SU-DHL-6 (cell line): ENCODE measurements around the gene FAM81A.

ENCODE experiments used
- H2AFZ ChIP-seq: fragments of 200-600 bp; sonication (generic); 2 replicates; pipeline ENCODE4 v1.6.1; 2014; ENCODE audit warnings: low read depth, mild to moderate bottlenecking, moderate library complexity, mixed read lengths, antibody characterized with exemption, low read length; ENCODE audit not compliant: severe bottlenecking
- H3F3A ChIP-seq: fragments of 200-600 bp; shearing (Covaris generic); 2 replicates; pipeline ENCODE4 v1.6.0; 2016; ENCODE audit warnings: antibody characterized with exemption, mild to moderate bottlenecking; ENCODE audit not compliant: insufficient read depth
- H3K27ac ChIP-seq: fragments of 200-600 bp; sonication (generic); 2 replicates; pipeline ENCODE4 v1.5.1; 2016; ENCODE audit warnings: low read depth, mild to moderate bottlenecking, low read length, moderate library complexity, mixed read lengths
- H3K27me3 ChIP-seq: fragments of 200-600 bp; sonication (generic), shearing (Covaris generic); 2 replicates; pipeline ENCODE4 v1.6.0; 2014; ENCODE audit warnings: mild to moderate bottlenecking, low read length
- H3K36me3 ChIP-seq: fragments of 200-600 bp; sonication (generic); 2 replicates; pipeline ENCODE4 v1.6.1; 2014; ENCODE audit warnings: mild to moderate bottlenecking, low read length, mixed read lengths
- H3K4me2 ChIP-seq: fragments of 300-600, 200-600 bp; shearing (Covaris generic), sonication (generic); 2 replicates; pipeline ENCODE4 v1.6.0; 2014; ENCODE audit warnings: low read length, low read depth, mild to moderate bottlenecking; ENCODE audit not compliant: poor library complexity, severe bottlenecking
- H3K4me3 ChIP-seq: fragments of 200-600 bp; sonication (generic); 2 replicates; pipeline ENCODE4 v1.5.1; 2014; ENCODE audit warnings: antibody characterized with exemption, low read length, mild to moderate bottlenecking, mixed read lengths; ENCODE audit not compliant: insufficient read depth, poor library complexity, severe bottlenecking
- H3K79me2 ChIP-seq: fragments of 200-600 bp; sonication (generic); 2 replicates; pipeline ENCODE4 v1.6.1; 2014; ENCODE audit warnings: mild to moderate bottlenecking, low read length, moderate library complexity; ENCODE audit not compliant: insufficient read depth
- H3K9ac ChIP-seq: fragments of 200-600 bp; sonication (generic); 2 replicates; pipeline ENCODE4 v1.7.0; 2014; ENCODE audit warnings: mild to moderate bottlenecking, low read length
- H3K9me2 ChIP-seq: fragments of 200-600 bp; sonication (generic); replicated peaks from 2 replicates; pipeline ENCODE4 v1.6.1; 2014; ENCODE audit warnings: low read length; ENCODE audit not compliant: insufficient read depth
- H3K9me3 ChIP-seq: fragments of 200-600 bp; sonication (generic); 2 replicates; pipeline ENCODE4 v1.6.1; 2014; ENCODE audit warnings: low read length, mixed read lengths; ENCODE audit not compliant: insufficient read depth
- H4K20me1 ChIP-seq: fragments of 200-600 bp; sonication (generic); 2 replicates; pipeline ENCODE4 v1.6.1; 2014; ENCODE audit warnings: low read depth, mild to moderate bottlenecking, antibody characterized with exemption, low read length, moderate library complexity, mixed read lengths
- EZH2phosphoT487 ChIP-seq: fragments of 200-600 bp; sonication (generic), shearing (Covaris generic); conservative IDR thresholded peaks from 2 replicates; pipeline ENCODE4 v1.6.1; 2018; ENCODE audit warnings: mild to moderate bottlenecking, antibody characterized with exemption, low read length, moderate library complexity, mixed read lengths
- TF ChIP-seq, protein P1 (sequence below): fragments of 200-600 bp; sonication (generic); IDR thresholded peaks from one replicate; pipeline ENCODE4 v1.5.1; 2017; ENCODE audit warnings: antibody characterized with exemption, mild to moderate bottlenecking, low read length, moderate library complexity; ENCODE audit not compliant: insufficient read depth, poor library complexity, severe bottlenecking

The FAM81A gene

DNA sequence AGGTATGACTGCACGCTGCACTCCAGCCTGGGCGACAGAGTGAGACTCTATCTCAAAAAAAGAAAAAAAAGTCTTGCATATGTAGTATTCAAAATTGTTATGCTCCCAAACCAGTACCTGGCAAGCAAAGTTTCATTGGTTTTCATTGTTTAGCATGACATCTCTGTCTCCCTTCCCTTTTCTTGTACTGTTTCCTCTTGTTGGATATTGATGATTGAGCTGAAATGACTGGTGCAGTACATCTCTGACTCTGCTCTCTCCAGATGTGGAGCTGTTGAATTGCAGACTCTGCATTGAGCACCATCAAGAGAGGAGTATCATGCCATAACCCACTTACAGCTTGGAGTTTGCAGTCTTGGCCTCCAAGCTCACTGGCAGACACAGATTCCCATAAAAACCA is 77.2 kb downstream of the FAM81A start:
- no peaks in the 10 kb centered on the region for H3K9me2 ChIP-seq
- H3K79me2 ChIP-seq, result no peaks in the 10 kb centered on the region
- peaks cover 23% of the 10 kb centered on the region; the same call in 1 of the 2 replicates for H3F3A ChIP-seq
- peak overlapping the region; percentile 24; the same call in 1 of the 2 replicates for H3K27ac ChIP-seq
- H2AFZ ChIP-seq, result no peak overlapping the region
- TF ChIP-seq, protein P1, sequence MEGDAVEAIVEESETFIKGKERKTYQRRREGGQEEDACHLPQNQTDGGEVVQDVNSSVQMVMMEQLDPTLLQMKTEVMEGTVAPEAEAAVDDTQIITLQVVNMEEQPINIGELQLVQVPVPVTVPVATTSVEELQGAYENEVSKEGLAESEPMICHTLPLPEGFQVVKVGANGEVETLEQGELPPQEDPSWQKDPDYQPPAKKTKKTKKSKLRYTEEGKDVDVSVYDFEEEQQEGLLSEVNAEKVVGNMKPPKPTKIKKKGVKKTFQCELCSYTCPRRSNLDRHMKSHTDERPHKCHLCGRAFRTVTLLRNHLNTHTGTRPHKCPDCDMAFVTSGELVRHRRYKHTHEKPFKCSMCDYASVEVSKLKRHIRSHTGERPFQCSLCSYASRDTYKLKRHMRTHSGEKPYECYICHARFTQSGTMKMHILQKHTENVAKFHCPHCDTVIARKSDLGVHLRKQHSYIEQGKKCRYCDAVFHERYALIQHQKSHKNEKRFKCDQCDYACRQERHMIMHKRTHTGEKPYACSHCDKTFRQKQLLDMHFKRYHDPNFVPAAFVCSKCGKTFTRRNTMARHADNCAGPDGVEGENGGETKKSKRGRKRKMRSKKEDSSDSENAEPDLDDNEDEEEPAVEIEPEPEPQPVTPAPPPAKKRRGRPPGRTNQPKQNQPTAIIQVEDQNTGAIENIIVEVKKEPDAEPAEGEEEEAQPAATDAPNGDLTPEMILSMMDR, result no peak
- TF ChIP-seq EZH2phosphoT487, result no peak
- no peak overlapping the region for H3K4me2 ChIP-seq
- H4K20me1 ChIP-seq, result no peaks in the 10 kb centered on the region
- peaks cover 8% of the 10 kb centered on the region; the same call in 1 of the 2 replicates for H3K36me3 ChIP-seq
- no peak overlapping the region for H3K9ac ChIP-seq
- H3K27me3 ChIP-seq, result no peaks in the 10 kb centered on the region
- no peaks in the 10 kb centered on the region for H3K9me3 ChIP-seq
- H3K4me3 ChIP-seq, result no peak overlapping the region

DNA sequence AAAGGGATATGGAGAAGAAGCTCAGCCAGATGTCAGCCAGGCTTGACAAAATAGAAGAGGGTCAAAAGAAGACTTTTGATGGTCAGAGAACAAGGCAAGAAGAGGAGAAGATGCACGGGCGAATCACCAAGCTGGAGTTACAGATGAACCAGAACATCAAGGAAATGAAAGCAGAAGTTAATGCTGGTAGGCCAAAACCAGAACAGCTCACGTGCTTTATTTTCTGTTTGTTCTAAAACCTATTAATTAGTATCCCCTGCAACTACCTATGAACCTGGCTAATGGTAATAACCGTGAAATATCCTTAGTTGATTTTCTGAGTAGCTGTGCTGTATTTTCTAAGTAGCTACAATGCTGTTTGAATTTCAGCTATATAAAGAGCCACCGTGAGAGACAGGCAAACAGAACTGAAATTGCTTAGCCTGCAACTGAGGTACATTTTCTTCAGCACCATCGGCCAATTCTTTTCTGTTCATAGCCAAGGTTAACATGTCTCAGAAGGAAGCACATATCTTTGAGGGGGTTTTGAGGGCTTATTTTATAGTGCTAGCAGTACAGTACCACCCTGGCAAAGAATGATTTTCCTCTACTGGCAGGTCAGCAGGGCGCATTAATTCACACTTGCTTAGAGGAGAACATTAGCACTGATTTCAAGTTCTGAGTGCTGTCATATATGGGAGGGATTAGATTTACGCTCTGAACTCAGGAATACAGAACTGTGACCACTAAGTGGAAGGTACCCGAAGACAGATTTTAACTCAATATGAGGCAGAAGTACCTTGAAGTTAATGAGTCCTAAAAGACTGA is 78.9 kb downstream of the FAM81A start:
- H3K4me3 ChIP-seq, result no peak overlapping the region
- H3K36me3 ChIP-seq, result peaks cover 20% of the 10 kb centered on the region; the same call in 1 of the 2 replicates
- peak overlapping the region; percentile 80 for H2AFZ ChIP-seq
- H3K27ac ChIP-seq, result peak overlapping the region; percentile 78
- no peaks in the 10 kb centered on the region for H3K27me3 ChIP-seq
- H3K9me2 ChIP-seq, result no peaks in the 10 kb centered on the region
- peak overlapping the region; percentile 46 for H3K9ac ChIP-seq
- no peaks in the 10 kb centered on the region for H4K20me1 ChIP-seq
- H3K9me3 ChIP-seq, result no peaks in the 10 kb centered on the region
- peaks cover 32% of the 10 kb centered on the region for H3F3A ChIP-seq
- TF ChIP-seq, protein P1, result no peak
- TF ChIP-seq EZH2phosphoT487, result no peak
- H3K4me2 ChIP-seq, result peak overlapping the region; percentile 72
- H3K79me2 ChIP-seq, result no peaks in the 10 kb centered on the region

DNA sequence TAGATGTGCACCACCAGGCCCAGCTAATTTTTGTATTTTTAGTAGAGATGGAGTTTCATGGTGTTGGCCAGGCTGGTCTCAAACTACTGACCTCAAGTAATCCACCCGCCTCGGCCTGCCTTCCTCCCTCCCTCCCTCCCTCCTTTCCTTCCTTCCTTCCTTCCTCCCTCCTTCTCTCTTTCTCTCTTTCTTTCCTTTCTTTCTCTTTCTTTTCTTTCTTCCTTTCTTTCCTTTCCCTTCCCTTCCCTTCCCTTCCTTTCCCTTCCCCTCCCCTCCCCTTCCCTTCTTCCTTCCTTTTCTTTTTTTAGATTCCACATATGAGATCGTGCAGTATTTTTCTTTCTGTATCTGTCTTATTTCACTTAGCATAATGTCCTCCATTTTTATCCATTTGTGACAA is 81.3 kb downstream of the FAM81A start:
- Histone ChIP-seq H4K20me1 (no peaks in the 10 kb centered on the region), H3K9ac (no peak overlapping the region), H3K4me2 (no peak overlapping the region), H2AFZ (no peak overlapping the region), H3K27ac (no peak overlapping the region), H3K79me2 (no peaks in the 10 kb centered on the region), H3K27me3 (no peaks in the 10 kb centered on the region), H3F3A (peaks cover 44% of the 10 kb centered on the region), H3K9me2 (no peaks in the 10 kb centered on the region), H3K4me3 (no peak overlapping the region), H3K36me3 (peaks cover 27% of the 10 kb centered on the region), H3K9me3 (no peaks in the 10 kb centered on the region)
- TF ChIP-seq, protein P1, result no peak
- no peak for TF ChIP-seq EZH2phosphoT487
